Endothelial cell (in vitro differentiated cells): ENCODE measurements around the gene RRP1B. TPM values are rescaled to one million over a fixed set of nuclear protein-coding genes. Genes with fewer than 3 reads are reported as not detected.

Experiments
- DNase-seq: peaks from one replicate; pipeline ENCODE4 v3.0.0; 2021; ENCODE audit warnings: low spot score
- H3K27ac Mint-ChIP-seq: one replicate; pipeline ENCODE4 v1.8.0; 2021; ENCODE audit warnings: mixed read lengths, inconsistent platforms; ENCODE audit not compliant: unreplicated experiment
- H3K27me3 Mint-ChIP-seq: one replicate; pipeline ENCODE4 v1.8.0; 2021; ENCODE audit warnings: mild to moderate bottlenecking, moderate library complexity, mixed read lengths, inconsistent platforms; ENCODE audit not compliant: unreplicated experiment
- H3K36me3 Mint-ChIP-seq: one replicate; pipeline ENCODE4 v1.8.0; 2021; ENCODE audit warnings: mild to moderate bottlenecking, low read depth, mixed read lengths, inconsistent platforms; ENCODE audit not compliant: unreplicated experiment
- H3K4me1 Mint-ChIP-seq: one replicate; pipeline ENCODE4 v1.8.0; 2021; ENCODE audit warnings: mild to moderate bottlenecking, mixed read lengths, inconsistent platforms; ENCODE audit not compliant: unreplicated experiment
- H3K4me3 Mint-ChIP-seq: one replicate; pipeline ENCODE4 v1.8.0; 2021; ENCODE audit warnings: mild to moderate bottlenecking, mixed read lengths, inconsistent platforms; ENCODE audit not compliant: unreplicated experiment
- H3K9me3 Mint-ChIP-seq: one replicate; pipeline ENCODE4 v1.8.0; 2021; ENCODE audit warnings: mixed read lengths, inconsistent platforms; ENCODE audit not compliant: unreplicated experiment
- CTCF ChIP-seq: fragments of 200-600 bp; sonication (generic); IDR thresholded peaks from one replicate; pipeline ENCODE4 v1.5.0; 2021; ENCODE audit warnings: antibody characterized with exemption; ENCODE audit not compliant: unreplicated experiment
- total RNA-seq: library from RNA; stranded (reverse); fragmentation: NEBNext Ultra II Directional; extraction: Animal tissue kit (Norgen Biotek cat#: 25700); gene quantifications from one replicate; pipeline ENCODE4 v1.2.1, GENCODE V29; 2021; ENCODE audit not compliant: unreplicated experiment

The RRP1B gene
- total RNA-seq, 1 donor from 2014 or later = 33.8 TPM

- H3K4me3 Mint-ChIP-seq = no peak overlapping the region
- H3K27me3 Mint-ChIP-seq = no peaks in the 10 kb centered on the region
- H3K4me1 Mint-ChIP-seq = peaks cover 12% of the 10 kb centered on the region
- DNase-seq = no peak
- peak overlapping the region; percentile 12 for H3K27ac Mint-ChIP-seq
- TF ChIP-seq CTCF = no peak
- peaks cover 41% of the 10 kb centered on the region for H3K36me3 Mint-ChIP-seq
- no peaks in the 10 kb centered on the region for H3K9me3 Mint-ChIP-seq
Measured at GRCh38 chr21:43690346-43690745, 31.0 kb downstream of the RRP1B start.

GRCh38 chr21:43691086-43691795 is 31.9 kb downstream of the RRP1B start:
- peaks cover 42% of the 10 kb centered on the region for H3K36me3 Mint-ChIP-seq

GRCh38 chr21:43691801-43692200 is 32.4 kb downstream of the RRP1B start:
- no peak for TF ChIP-seq CTCF
- H3K36me3 Mint-ChIP-seq = peaks cover 37% of the 10 kb centered on the region
- no peaks in the 10 kb centered on the region for H3K9me3 Mint-ChIP-seq
- H3K27ac Mint-ChIP-seq = no peak overlapping the region
- no peak for DNase-seq
- H3K27me3 Mint-ChIP-seq = no peaks in the 10 kb centered on the region
- H3K4me1 Mint-ChIP-seq = peaks cover 11% of the 10 kb centered on the region
- H3K4me3 Mint-ChIP-seq = no peak overlapping the region

More at GRCh38 chr21:43691086-43691795, 31.9 kb downstream of the RRP1B start:
- no peaks in the 10 kb centered on the region for H3K9me3 Mint-ChIP-seq
- H3K4me3 Mint-ChIP-seq = no peak overlapping the region
- DNase-seq = no peak
- H3K4me1 Mint-ChIP-seq = peaks cover 12% of the 10 kb centered on the region
- no peak for TF ChIP-seq CTCF
- H3K27me3 Mint-ChIP-seq = no peaks in the 10 kb centered on the region
- no peak overlapping the region for H3K27ac Mint-ChIP-seq

GRCh38 chr21:43692949-43693348 is 33.6 kb downstream of the RRP1B start:
- H3K36me3 Mint-ChIP-seq = peaks cover 30% of the 10 kb centered on the region
- no peak overlapping the region for H3K27ac Mint-ChIP-seq
- no peak for TF ChIP-seq CTCF

GRCh38 chr21:43693981-43694380 is 34.6 kb downstream of the RRP1B start:
- Mint-ChIP-seq H3K27me3 (peaks cover 1% of the 10 kb centered on the region), H3K27ac (no peak overlapping the region), H3K4me3 (no peak overlapping the region), H3K4me1 (peaks cover 4% of the 10 kb centered on the region), H3K9me3 (no peaks in the 10 kb centered on the region), H3K36me3 (peaks cover 30% of the 10 kb centered on the region)
- DNase-seq = no peak
- TF ChIP-seq CTCF = no peak

More at GRCh38 chr21:43692949-43693348, 33.6 kb downstream of the RRP1B start:
- no peak for DNase-seq
- H3K4me3 Mint-ChIP-seq = no peak overlapping the region
- H3K9me3 Mint-ChIP-seq = no peaks in the 10 kb centered on the region
- peaks cover 4% of the 10 kb centered on the region for H3K4me1 Mint-ChIP-seq
- peaks cover 1% of the 10 kb centered on the region for H3K27me3 Mint-ChIP-seq
